B cell (primary cell): Measurements from ENCODE around the gene CFAP157.

Experiments used
- CTCF ChIP-seq: fragments of 200-600 bp; IDR thresholded peaks from one replicate; pipeline ENCODE4 v1.8.0; 2022; ENCODE audit warnings: antibody characterized with exemption, mild to moderate bottlenecking
- EZH2 ChIP-seq: IDR thresholded peaks from 2 replicates; pipeline ENCODE4 v1.6.1; 2012; ENCODE audit warnings: borderline replicate concordance, low read depth, mild to moderate bottlenecking, moderate library complexity, low read length; ENCODE audit not compliant: insufficient read depth, poor library complexity, severe bottlenecking

- TF ChIP-seq CTCF (no peak), EZH2 (no peak)
Measured at GRCh38 chr9:127679506-127679905, 27.3 kb upstream of the CFAP157 start.
